NAMALWA (cell line): ENCODE measurements around the gene DUOXA2.

Source experiments
- DNase-seq: peaks from one replicate; pipeline ENCODE4 v3.0.0-alpha.2; 2015; ENCODE audit warnings: low spot score

DUOXA2 gene

GRCh38 chr15:45162771-45163507 lies 48.8 kb downstream of the DUOXA2 start:
- peak; percentile 83 for DNase-seq

GRCh38 chr15:45163508-45163856 lies 49.4 kb downstream of the DUOXA2 start:
- no peak for DNase-seq

GRCh38 chr15:45164914-45165313 lies 50.8 kb downstream of the DUOXA2 start:
- DNase-seq, result no peak

- no peak for DNase-seq
Observed at GRCh38 chr15:45165536-45165935, 51.4 kb downstream of the DUOXA2 start.

GRCh38 chr15:45166834-45167630 lies 52.9 kb downstream of the DUOXA2 start:
- DNase-seq, result peak; percentile 92

GRCh38 chr15:45167631-45168205 lies 53.6 kb downstream of the DUOXA2 start:
- DNase-seq, result no peak
